Measurements from ENCODE around the gene ZNF581.
A peak's percentile ranks its signal among the peaks of the same experiment; 100 is the strongest.

Gene ZNF581

GRCh38 chr19:55611983-55612645 is 31.3 kb upstream of the ZNF581 start:
- DNase-seq: no peak

DNA sequence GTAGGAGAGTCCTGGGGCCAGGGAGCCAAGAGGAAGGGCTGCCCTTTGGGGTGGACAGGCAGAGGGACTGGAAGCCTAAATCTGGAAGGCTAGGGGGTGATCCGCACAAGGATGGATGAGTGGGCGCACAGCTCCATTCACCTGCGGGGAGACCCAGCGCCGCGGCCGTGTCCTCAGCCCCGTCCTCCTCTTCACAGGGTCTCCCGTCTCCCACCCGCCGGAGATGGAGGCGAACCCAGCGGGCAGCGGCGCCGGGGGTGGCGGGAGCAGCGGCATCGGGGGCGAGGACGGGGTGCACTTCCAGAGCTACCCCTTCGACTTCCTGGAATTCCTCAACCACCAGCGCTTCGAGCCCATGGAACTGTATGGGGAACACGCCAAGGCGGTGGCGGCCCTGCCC is 30.1 kb upstream of the ZNF581 start:
- DNase-seq: no peak

- DNase-seq: no peak
These were observed 29.3 kb upstream of the ZNF581 start for GRCh38 chr19:55613930-55614710.

DNA sequence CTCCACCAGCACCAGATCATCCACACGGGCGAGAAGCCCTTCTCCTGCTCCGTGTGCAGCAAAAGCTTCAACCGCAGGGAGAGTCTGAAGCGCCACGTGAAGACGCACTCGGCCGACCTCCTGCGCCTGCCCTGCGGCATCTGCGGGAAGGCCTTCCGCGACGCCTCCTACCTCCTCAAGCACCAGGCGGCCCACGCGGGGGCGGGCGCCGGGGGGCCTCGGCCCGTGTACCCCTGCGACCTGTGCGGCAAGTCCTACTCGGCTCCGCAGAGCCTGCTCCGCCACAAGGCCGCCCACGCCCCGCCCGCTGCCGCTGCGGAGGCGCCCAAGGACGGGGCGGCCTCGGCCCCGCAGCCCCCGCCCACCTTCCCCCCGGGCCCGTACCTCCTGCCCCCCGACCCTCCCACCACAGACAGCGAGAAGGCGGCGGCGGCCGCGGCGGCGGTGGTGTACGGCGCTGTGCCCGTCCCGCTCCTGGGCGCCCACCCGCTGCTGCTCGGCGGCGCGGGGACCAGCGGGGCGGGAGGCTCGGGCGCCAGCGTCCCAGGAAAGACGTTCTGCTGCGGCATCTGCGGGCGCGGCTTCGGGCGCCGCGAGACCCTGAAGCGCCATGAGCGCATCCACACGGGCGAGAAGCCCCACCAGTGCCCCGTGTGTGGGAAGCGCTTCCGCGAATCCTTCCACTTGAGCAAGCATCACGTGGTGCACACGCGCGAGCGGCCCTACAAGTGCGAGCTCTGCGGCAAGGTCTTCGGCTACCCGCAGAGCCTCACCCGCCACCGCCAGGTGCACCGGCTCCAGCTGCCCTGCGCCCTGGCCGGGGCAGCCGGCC is 28.5 kb upstream of the ZNF581 start:
- DNase-seq: no peak

- DNase-seq: no peak
These were observed 27.7 kb upstream of the ZNF581 start for GRCh38 chr19:55615543-55616394.

GRCh38 chr19:55616395-55616875 is 27.0 kb upstream of the ZNF581 start:
- DNase-seq: no peak

DNA sequence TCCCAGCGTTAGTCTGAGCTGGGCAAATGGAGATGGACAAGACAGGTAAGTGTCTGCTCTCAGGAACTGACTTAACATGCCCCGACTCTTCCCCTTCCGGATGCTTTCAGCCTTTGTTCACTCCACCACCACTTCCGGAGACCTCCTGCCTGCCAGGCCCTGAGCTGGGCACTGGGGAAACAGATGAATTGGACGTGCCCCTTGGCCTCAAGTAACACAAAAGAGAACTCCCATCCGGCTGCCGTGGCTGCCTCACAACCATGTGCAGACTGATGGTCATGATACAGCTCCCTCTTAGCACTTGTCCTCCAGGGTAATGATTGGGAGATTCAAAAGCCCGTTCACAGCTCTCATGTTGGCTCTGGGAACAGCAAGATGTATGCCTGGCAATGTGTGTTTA is 26.0 kb upstream of the ZNF581 start:
- no peak for DNase-seq

GRCh38 chr19:55618426-55618825 is 25.0 kb upstream of the ZNF581 start:
- DNase-seq: no peak

- DNase-seq: no peak
These were observed 24.2 kb upstream of the ZNF581 start for GRCh38 chr19:55619286-55619685.

GRCh38 chr19:55620410-55621204 is 22.8 kb upstream of the ZNF581 start:
- peak; percentile 18 for DNase-seq

DNA sequence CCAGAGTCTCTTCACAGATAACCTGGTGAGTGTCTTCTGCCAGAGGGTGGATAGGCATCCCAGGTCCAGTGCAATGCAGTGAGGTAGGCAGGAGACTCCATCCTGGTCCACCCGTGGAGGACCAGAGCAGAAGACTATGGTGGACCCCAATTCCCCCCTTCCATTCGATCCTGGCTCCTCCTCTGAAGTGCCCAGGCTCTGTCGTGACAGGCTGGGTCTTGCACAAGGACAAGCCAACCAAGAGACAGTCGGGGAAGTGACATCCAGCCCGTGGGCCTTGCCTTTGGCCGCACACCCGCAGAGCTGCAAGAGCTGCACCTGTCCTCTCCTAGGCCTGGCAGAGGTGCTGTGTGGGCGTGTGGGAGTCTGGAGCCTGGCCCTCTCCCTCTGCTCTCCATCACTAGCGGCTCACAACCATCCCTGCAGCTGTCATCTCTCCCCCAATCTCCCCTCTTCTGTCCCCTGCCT is 22.2 kb upstream of the ZNF581 start:
- DNase-seq: no peak

DNA sequence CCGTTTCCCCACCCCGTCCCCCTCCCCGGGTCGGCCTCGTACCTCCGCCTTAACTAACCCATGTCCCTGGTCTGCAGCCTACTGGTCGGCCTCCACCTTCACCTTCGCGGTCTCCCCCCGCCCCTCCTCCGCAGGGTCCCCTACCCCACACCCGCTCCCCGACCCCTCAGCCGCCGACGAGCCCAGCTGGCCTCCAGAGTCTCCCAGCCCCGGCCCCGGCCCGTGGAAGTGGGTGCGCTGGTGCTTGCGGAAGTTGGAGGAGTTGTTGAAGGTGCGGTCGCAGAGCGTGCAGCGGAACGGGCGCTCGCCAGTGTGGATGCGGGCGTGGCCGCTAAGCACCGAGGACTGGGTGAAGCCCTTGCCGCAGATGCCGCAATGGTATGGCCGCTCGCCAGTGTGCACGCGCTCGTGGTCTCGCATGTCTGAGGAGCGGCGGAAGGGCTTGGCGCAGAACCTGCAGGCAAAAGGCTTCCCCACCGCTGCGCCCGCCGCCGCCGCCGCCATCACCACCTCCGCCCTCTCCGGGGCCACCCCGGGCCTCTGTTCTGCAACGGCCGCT is 21.7 kb upstream of the ZNF581 start:
- no peak for DNase-seq

- DNase-seq: no peak
These were observed 21.0 kb upstream of the ZNF581 start for GRCh38 chr19:55622242-55622969.

- DNase-seq: no peak
These were observed 20.3 kb upstream of the ZNF581 start for GRCh38 chr19:55623130-55623529.

DNA sequence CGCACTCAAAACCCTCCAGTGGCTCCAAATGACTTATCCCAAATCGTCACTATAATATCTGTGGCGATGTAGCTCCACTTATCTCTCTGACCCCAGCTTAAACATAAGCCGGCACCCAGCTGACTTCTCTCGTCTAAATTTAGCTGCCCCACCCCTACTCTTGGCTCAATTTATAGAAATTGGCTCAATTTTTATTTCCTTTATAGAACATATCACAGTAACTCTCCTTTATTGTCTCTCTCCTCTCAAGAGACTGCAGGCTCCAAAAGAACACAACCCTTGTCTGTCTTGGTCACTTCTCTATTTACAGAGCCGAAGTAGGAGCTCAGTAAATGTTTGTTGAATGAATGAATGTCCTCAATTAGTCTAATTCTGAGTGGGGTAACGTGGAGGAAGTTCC is 19.9 kb upstream of the ZNF581 start:
- DNase-seq: no peak

DNA sequence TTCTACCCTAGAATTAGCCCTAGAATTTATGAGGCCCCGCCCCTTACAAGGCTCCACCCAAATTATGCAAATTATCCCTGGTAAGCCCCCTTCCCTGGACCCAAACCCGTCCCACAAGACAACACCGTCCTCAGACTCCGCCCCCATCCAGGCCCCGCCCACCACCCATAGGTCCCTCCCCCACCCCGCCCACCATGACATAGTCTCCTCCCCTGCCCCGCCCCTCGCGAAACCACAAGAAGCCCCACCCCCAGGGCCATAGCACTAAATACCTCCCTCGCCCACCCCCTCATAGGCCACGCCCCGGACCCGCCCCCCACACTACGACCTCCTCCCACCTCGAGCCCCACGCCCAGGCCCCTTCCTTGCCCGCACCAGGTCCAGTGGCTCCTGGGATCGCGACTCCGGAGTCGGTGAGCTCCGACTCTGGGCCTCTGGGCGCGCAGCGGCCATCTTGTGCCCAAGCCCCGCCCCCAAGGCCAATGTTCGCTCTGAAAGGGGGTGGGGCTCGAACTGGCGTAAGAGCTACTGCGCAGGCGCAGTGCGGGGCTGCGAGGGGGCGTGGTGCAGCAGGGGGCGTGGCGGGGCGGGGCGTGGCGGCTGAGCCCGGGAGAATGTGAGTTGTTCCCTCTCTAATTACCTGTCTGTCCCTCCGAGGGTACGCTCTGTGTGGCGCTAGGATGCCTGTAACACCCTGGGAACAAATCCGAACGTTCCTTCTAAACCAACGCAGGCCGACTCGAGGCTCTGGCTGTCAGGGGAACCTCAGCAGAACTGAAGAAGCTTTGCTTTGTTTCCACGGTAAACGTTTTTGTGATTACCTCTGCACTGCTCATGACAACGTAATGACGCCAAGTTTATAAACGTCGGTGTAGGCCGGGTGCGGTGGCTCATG is 19.1 kb upstream of the ZNF581 start, which contains the start of gene ZNF784:
Gene ZNF784, minus strand, starts transcription at position 458 of the 895 bp plus-strand sequence. Its CDS starts 5 bp downstream, at position 453.
- peak; percentile 94 for DNase-seq

GRCh38 chr19:55625004-55625326 is 18.5 kb upstream of the ZNF581 start:
- DNase-seq: no peak

DNA sequence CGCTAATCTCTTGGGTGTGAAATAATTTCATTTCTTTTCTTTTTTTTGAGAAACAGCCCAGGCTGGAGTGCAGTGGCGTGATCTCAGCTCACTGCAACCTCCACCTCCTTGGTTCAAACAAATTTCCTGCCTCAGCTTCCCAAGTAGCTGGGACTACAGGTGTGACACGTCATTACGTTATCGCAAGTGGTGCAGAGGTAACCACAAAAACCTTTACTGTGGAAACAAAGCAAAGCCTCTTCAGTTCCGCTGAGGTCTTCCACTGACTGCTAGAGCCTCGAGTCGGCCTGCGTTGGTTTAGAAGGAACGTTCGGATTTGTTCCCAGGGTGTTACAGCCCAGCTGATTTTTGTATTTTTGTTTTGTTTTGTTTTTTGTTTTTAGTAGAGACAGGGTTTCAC is 17.1 kb upstream of the ZNF581 start:
- DNase-seq: peak; percentile 35

DNA sequence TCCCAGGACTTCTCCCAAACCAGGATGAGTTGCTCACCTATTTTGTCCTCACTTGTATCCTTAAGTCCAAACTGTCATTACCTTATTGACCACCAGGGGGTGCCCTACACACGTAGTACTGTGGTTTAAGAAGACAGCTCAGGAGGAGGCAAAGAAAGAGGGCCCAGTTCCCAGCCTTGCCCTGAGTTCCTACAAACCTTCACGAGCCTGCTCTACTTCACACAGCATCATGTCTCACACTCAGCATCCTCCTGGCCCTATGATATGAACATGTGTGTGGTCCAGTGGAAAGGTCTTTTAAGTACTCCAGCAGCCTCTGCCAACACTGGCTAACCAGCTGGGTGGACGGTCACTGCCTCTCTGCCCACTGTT is 11.0 kb upstream of the ZNF581 start:
- peak; percentile 89 for DNase-seq

All from effector CD8-positive, alpha-beta T cell (primary cell).